Activated CD4-positive, alpha-beta T cell treated with anti-CD3 and anti-CD28 coated beads, Interleukin-2, Interleukin-6, amounts not matched to agents 100 ng/mL and 50 ng/mL, durations not matched to agents 16 hours and 8 hours (primary cell): Measurements from ENCODE around the gene TMEM178B.
"Not testable (repeated sequence)": the region's sequence is repeated elsewhere in the genome, so short reads cannot be mapped to it uniquely, and the experiment has no call there.

Experiments used
- DNase-seq: peaks from one replicate; pipeline ENCODE4 v3.0.0-alpha.2; 2020

The TMEM178B gene

GRCh38 chr7:141073641-141074161 is at the start of gene TMEM178B:
Gene TMEM178B (plus strand): TSS chr7:141074064.
- DNase-seq, result peak; percentile 36

DNA sequence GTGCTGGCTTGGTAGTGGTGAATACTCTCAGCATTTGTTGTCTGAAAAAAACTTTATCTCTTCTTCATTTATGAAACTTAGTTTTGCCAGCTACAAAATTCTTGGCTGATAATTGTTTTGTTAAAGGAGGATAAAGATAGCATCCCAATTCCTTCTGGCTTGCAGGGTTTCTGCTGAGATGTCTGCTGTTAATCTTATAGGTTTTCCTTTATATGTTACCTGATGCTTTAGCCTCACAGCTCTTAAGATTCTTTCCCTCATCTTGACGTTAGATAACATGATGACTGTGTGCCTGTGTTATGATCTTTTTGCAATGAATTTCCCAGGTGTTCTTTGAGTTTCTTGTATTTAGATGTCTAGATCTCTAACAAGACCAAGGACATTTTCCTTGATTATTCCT is 49.2 kb upstream of the TMEM178B start:
- no peak for DNase-seq

DNA sequence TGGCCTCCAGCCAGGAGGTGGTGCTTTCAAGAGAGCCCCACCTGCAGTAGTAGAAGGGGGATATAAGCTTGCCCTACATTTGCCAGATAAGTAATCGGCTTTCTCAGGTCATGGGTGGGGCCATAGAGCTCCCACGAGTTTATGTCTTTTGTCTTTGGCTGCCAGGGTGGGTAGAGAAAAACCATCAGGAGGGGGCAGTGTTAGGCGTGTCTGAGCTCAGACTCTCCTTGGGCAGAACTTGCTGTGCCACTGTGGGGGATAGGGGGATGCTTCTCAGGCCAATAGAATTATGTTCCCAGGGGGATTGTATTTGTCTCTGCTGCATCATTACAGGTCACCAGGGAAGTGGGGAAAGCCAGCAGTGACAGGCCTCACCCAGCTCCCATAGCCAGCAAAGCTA is 46.8 kb upstream of the TMEM178B start:
- no peak for DNase-seq

GRCh38 chr7:141028767-141029166 is 45.1 kb upstream of the TMEM178B start:
- no peak for DNase-seq

- DNase-seq, result not testable (repeated sequence)
These were observed 41.1 kb upstream of the TMEM178B start for GRCh38 chr7:141032539-141033323.

GRCh38 chr7:141038100-141038499 is 35.8 kb upstream of the TMEM178B start:
- not testable (repeated sequence) for DNase-seq

- no peak for DNase-seq
These were observed 34.5 kb upstream of the TMEM178B start for GRCh38 chr7:141039376-141039775.

DNA sequence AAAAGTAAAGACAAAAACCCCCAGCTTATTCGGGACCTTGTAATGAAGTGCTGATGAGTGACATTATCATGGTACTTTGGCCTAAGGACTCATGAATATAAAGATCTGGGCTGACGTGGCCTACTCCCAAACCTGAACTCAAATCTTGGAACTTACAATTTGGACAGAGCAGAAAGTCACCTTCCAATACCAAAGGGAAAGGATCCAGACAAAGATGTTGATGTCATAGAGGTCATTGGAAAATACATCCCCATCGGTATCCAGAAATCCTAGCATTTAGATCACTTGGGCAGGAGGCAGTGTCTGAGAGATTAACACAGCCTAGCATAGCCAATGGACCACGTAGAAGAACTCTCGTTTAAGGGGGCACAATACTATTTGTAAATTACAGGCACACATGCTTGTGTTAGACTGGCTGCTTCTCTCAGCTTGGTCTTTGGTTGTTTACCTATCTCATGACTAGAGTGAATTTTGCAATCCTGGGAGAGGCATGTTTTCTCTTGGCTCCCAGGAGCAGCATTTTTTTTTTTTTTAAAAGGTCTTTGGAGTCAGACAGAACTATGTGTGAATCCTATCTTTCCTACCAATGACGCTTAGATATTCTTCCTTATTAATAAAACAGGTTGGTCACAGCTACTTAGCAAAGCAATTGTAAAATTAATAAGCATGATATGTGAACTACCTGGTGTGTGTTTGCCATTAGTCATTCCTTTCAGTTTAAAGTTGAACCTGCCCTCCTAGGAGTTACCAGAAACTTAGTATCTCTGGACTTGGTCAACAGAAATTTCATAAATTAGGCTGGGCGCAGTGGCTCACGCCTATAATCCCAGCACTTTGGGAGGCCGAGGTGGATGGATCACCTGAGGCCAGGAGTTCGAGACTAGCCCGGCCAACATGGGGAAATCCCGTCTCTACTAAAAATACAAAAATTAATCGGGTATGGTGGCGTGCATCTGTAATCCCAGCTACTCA is 31.4 kb upstream of the TMEM178B start:
- no peak for DNase-seq

GRCh38 chr7:141043616-141044015 is 30.2 kb upstream of the TMEM178B start:
- DNase-seq, result no peak

DNA sequence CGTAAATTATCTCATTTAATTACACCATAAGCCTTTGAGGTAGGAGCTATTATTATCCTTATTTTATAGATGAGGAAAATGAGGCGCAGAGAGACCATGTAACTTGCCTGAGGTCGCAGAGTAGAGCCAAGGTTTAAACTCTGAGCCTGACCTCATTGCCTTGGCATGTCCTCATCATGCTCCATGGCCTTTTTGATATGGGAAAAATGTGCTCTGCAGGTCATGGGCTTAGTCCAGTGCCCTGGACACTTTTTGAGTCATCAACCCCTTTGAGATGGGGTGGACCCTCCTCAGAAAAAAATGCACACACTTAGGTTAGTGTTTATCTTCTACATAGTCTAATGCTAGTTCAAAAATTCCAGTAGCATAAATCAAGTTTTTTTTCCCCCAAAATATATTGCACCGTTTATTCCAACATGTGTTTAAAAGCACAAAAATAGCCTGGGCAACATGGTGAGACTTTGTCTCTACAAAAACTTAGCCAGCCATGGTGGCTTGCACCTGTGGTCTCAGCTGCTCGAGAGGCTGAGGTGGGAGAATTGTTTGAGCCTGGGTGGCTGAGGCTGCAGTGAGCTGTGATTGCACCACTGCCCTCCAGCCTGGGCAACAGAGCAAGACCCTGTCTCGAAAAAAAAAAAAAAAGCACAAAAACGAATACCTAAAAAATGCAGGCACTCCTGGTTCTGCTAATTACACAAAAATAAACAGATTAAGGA is 28.6 kb upstream of the TMEM178B start:
- no peak for DNase-seq

DNA sequence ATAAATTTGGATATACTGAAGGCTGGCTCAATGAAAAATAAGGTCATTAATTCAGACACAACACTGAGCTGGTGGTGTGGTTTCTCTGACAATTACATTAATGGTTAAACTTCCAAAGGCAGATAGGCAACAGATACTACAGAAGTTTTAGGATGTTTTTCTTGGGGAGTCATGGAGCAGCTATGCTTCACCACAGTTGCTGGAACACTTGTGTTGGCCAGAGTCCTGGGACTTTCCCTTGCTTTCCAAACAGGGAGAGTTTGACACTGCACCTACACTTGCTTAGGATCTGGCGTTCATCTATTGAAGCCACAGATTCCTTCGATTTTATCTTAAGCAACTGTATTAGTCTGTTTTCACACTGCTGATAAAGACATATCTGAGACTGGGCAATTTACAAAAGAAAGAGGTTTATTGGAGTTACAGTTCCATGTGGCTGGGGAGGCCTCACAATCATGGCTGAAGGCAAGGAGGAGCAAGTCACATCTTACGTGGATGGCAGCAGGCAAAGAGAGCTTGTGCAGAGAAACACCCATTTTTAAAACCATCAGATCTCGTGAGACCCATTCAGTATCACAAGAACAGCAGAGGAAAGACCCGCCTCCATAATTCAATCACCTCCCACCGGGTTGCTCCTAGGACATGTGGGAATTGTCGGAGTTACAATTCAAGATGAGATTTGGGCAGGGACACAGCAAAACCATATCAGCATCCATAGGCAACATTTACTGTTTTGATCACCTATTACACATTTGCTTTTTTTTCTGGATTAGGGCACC is 27.8 kb upstream of the TMEM178B start:
- DNase-seq, result no peak

DNA sequence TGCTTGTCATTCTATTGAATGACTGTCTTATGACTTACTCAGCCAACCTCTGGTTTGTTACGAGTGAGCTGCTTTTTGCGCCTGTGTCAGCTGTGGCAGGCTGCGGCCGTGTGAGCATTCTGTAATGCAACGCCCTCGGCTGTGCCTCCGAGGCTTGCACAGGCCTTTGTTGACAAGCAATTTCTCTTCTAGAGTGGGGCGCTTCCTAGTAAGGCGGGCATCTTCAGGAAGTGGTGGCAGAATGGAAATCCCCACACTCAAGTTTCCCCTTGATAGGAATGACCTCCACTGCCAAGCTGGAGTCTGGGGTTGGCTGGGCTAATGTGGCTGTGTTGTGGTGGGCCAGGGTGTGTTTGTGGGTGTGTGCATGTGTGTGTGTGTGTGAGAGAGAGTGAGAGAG is 20.2 kb upstream of the TMEM178B start:
- DNase-seq, result peak; percentile 84

- DNase-seq, result no peak
These were observed 18.7 kb upstream of the TMEM178B start for GRCh38 chr7:141055146-141055545.

DNA sequence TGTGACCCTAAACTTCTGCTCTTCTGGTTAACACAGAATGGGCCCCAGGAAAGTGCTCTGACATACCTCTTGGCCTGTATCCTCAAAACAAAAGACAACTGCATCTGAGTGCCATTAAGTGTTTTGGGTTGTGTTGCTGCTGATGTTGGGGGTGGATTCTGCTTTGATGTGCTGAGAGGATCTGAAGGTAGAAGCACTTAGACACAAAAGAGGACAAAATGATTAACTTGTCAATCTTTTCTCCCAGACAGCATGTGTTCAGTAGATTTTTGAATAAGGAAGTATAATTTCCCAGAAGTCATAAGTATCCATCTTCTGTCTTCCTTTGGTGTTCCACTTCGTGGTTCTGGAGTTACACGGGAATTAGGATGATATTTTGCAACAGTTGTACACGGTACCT is 16.1 kb upstream of the TMEM178B start:
- no peak for DNase-seq

DNA sequence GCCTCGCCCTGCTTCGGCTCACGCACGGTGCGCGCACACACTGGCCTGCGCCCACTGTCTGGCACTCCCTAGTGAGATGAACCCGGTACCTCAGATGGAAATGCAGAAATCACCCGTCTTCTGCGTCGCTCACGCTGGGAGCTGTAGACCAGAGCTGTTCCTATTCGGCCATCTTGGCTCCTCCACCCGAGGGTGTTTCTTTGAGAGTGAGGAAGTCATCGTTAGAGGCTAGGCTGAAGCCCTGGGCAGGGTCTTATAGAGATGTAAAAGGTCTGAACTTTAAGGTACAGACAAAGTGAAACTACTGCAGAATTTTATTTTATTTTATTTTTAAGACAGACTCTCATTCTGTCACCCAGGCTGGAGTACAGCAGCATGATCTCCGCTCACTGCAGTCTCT is 6.0 kb upstream of the TMEM178B start:
- not testable (repeated sequence) for DNase-seq

- peak; percentile 71 for DNase-seq
These were observed 2.5 kb upstream of the TMEM178B start for GRCh38 chr7:141071260-141071854.

GRCh38 chr7:141071855-141072547 is 1.9 kb upstream of the TMEM178B start:
- no peak for DNase-seq

DNA sequence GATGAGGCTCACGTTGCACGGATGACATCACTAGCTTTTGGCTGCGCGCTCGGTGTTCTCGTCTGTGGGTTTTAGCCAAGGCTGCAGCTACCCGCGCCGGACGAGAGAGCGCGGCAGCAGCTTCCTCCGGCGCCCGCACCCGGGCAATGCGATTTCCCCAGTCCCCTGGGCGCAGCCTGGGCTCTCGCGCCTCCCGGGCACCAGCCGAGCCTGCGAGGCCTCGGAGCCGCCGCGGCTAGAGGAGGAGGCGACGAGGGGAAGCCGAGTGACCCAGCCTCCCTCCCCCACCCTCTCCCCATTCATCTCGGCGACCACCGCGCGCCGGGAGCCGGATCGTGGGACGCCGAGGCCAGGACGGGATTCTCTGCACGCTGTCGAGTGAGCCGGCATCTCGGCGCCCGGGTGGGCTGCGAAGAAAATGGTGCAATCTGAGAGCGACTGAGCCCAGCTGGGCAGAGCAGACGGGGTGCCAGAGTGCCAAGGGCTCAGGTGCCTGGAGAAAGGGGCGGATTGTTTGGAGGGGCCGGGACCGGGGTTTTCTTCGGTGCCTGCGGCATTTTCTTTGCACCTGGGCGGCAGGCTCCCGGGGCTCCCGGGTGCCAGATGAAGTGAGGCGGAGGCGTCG is 1.2 kb upstream of the TMEM178B start:
- peak; percentile 67 for DNase-seq

- DNase-seq, result peak; percentile 33
These were observed 657 bp upstream of the TMEM178B start for GRCh38 chr7:141073173-141073640.
